HepG2 (cell line): Measurements from ENCODE around the gene MTMR4.

Experiments
- JUN ChIP-seq: sonication (generic); formaldehyde crosslinking; IDR thresholded peaks from 2 replicates; pipeline ENCODE4 v1.4.0; 2020; ENCODE audit warnings: mild to moderate bottlenecking, missing genetic modification reagents
- MAFK ChIP-seq, 2 experiments: IDR thresholded peaks in 1 of 2; conservative IDR thresholded peaks in 1 of 2; 2 replicates each; pipeline ENCODE4 v1.6.1; 2011; ENCODE audit warnings: improper control_type of control experiment in 2 of 2, low read length in 2 of 2
- MEIS1 ChIP-seq: sonication (generic); formaldehyde crosslinking; IDR thresholded peaks from 2 replicates; pipeline ENCODE4 v1.9.0; 2021; ENCODE audit warnings: mild to moderate bottlenecking, missing genetic modification reagents, moderate library complexity, borderline replicate concordance
- NPAS2 ChIP-seq: sonication (generic); formaldehyde crosslinking; IDR thresholded peaks from 2 replicates; pipeline ENCODE4 v1.8.0; 2022; ENCODE audit warnings: mild to moderate bottlenecking, missing genetic modification reagents, borderline replicate concordance
- RELA ChIP-seq: sonication (generic); formaldehyde crosslinking; IDR thresholded peaks from 2 replicates; pipeline ENCODE4 v1.4.0; 2020; ENCODE audit warnings: missing genetic modification reagents
- ZNF343 ChIP-seq: sonication (generic); formaldehyde crosslinking; IDR thresholded peaks from 2 replicates; pipeline ENCODE4 v1.4.0; 2020; ENCODE audit warnings: mild to moderate bottlenecking, missing genetic modification reagents
- TF ChIP-seq, protein P1 (sequence below): sonication (generic); formaldehyde crosslinking; IDR thresholded peaks from 2 replicates; pipeline ENCODE4 v1.5.1; 2020; ENCODE audit warnings: mild to moderate bottlenecking, missing genetic modification reagents
- TF ChIP-seq, protein P2 (sequence below): sonication (generic); formaldehyde crosslinking; IDR thresholded peaks from 2 replicates; pipeline ENCODE4 v1.5.0; 2020; ENCODE audit warnings: mild to moderate bottlenecking, missing genetic modification reagents, moderate library complexity
- TF ChIP-seq, protein P3 (sequence below): sonication (generic); formaldehyde crosslinking; IDR thresholded peaks from 2 replicates; pipeline ENCODE4 v1.5.0; 2020; ENCODE audit warnings: missing genetic modification reagents

DNA sequence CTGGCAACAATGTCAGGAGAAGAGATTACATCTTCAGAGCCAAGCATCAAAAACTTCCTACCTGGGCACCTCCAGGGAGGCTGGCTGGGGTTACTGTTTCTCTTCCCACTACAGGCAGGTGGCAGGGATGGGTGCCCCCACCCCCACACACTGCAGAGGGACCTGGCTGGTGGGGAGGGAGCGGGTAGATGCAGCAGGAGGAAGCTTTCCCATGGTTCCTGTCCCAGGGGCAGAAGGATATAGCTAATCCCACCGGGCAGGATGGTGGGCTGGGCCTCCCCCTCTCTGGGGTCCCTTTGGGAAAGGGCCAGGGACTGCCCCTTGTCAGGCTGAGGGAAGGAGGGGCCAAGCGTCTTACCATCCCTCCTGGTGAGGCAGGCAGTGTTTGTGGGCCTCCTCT lies 16.7 kb upstream of the MTMR4 start:
- TF ChIP-seq, protein P1, sequence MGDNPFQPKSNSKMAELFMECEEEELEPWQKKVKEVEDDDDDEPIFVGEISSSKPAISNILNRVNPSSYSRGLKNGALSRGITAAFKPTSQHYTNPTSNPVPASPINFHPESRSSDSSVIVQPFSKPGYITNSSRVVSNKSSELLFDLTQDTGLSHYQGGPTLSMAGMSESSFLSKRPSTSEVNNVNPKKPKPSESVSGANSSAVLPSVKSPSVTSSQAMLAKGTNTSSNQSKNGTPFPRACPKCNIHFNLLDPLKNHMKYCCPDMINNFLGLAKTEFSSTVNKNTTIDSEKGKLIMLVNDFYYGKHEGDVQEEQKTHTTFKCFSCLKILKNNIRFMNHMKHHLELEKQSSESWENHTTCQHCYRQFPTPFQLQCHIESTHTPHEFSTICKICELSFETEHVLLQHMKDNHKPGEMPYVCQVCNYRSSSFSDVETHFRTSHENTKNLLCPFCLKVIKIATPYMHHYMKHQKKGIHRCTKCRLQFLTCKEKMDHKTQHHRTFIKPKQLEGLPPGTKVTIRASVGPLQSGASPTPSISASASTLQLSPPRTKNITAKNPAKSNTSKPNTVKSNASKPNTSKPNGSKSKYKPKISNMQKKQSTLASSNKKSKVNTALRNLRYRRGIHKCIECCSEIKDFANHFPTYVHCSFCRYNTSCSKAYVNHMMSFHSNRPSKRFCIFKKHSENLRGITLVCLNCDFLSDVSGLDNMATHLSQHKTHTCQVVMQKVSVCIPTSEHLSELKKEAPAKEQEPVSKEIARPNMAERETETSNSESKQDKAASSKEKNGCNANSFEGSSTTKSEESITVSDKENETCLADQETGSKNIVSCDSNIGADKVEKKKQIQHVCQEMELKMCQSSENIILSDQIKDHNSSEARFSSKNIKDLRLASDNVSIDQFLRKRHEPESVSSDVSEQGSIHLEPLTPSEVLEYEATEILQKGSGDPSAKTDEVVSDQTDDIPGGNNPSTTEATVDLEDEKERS (CRISPR knock-in tag) = no peak
- TF ChIP-seq, protein P2, sequence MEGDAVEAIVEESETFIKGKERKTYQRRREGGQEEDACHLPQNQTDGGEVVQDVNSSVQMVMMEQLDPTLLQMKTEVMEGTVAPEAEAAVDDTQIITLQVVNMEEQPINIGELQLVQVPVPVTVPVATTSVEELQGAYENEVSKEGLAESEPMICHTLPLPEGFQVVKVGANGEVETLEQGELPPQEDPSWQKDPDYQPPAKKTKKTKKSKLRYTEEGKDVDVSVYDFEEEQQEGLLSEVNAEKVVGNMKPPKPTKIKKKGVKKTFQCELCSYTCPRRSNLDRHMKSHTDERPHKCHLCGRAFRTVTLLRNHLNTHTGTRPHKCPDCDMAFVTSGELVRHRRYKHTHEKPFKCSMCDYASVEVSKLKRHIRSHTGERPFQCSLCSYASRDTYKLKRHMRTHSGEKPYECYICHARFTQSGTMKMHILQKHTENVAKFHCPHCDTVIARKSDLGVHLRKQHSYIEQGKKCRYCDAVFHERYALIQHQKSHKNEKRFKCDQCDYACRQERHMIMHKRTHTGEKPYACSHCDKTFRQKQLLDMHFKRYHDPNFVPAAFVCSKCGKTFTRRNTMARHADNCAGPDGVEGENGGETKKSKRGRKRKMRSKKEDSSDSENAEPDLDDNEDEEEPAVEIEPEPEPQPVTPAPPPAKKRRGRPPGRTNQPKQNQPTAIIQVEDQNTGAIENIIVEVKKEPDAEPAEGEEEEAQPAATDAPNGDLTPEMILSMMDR (CRISPR knock-in tag) = no peak
- TF ChIP-seq MEIS1 (CRISPR knock-in tag) (no peak), MAFK (conservative IDR thresholded peaks at IDR 0.05 in 1 of 2, IDR thresholded peaks at IDR 0.05 in 1 of 2; ENCODE audit: low read length in 2 of 2) (no peak), JUN (CRISPR knock-in tag) (no peak), RELA (CRISPR knock-in tag) (no peak), ZNF343 (CRISPR knock-in tag) (no peak), NPAS2 (CRISPR knock-in tag) (no peak)
- TF ChIP-seq, protein P3, sequence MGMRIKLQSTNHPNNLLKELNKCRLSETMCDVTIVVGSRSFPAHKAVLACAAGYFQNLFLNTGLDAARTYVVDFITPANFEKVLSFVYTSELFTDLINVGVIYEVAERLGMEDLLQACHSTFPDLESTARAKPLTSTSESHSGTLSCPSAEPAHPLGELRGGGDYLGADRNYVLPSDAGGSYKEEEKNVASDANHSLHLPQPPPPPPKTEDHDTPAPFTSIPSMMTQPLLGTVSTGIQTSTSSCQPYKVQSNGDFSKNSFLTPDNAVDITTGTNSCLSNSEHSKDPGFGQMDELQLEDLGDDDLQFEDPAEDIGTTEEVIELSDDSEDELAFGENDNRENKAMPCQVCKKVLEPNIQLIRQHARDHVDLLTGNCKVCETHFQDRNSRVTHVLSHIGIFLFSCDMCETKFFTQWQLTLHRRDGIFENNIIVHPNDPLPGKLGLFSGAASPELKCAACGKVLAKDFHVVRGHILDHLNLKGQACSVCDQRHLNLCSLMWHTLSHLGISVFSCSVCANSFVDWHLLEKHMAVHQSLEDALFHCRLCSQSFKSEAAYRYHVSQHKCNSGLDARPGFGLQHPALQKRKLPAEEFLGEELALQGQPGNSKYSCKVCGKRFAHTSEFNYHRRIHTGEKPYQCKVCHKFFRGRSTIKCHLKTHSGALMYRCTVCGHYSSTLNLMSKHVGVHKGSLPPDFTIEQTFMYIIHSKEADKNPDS (CRISPR knock-in tag) = no peak
